Gastrocnemius medialis (tissue), 4 donors: ENCODE results near the gene UBLCP1. TPM values are rescaled to one million over a fixed set of nuclear protein-coding genes. Genes with fewer than 3 reads are reported as not detected.
"Not testable (repeated sequence)": the region's sequence is repeated elsewhere in the genome, so short reads cannot be mapped to it uniquely, and the experiment has no call there.

Experiments
- ATAC-seq, 2 donors: fragments of 150-250 bp; one replicate each; pipeline ENCODE4 v1.9.1; 2016
- DNase-seq, 2 donors: peaks; one replicate each; pipeline ENCODE4 v3.0.0-alpha.2; 2019
- H3K27ac ChIP-seq, 4 donors: fragments of 200-600 bp; sonication (generic); 1 replicate in 1 of 4; 2 replicates in 3 of 4; pipeline ENCODE4 v1.5.1; 2016 to 2018; ENCODE audit warnings: mild to moderate bottlenecking in 2 of 4, moderate library complexity in 1 of 4
- H3K27me3 ChIP-seq, 3 donors: fragments of 200-600 bp; sonication (generic) in 2 of 3; 1 replicate in 1 of 3; 2 replicates in 2 of 3; pipeline versions ENCODE4 v1.5.1 to v1.6.0; 2016 to 2019; ENCODE audit warnings: mild to moderate bottlenecking in 1 of 3, moderate library complexity in 1 of 3
- H3K36me3 ChIP-seq, 2 donors: fragments of 200-600 bp; sonication (generic) in 1 of 2; one replicate each; pipeline ENCODE4 v1.5.1; 2017 to 2018
- H3K4me1 ChIP-seq, 2 donors: fragments of 200-600 bp; sonication (generic) in 1 of 2; one replicate each; pipeline ENCODE4 v1.5.1; 2016 to 2017; ENCODE audit warnings: mild to moderate bottlenecking in 2 of 2
- H3K4me3 ChIP-seq, 4 donors: fragments of 200-600 bp; sonication (generic) in 3 of 4; 1 replicate in 1 of 4; 2 replicates in 3 of 4; pipeline ENCODE4 v1.5.1; 2016 to 2019; ENCODE audit warnings: mild to moderate bottlenecking in 2 of 4
- H3K9me3 ChIP-seq, 3 donors: fragments of 200-600 bp; sonication (generic) in 2 of 3; 1 replicate in 1 of 3; 2 replicates in 2 of 3; pipeline ENCODE4 v1.5.1; 2016 to 2019
- POLR2A ChIP-seq, 2 donors: fragments of 450-650 bp; IDR thresholded peaks; one replicate each; pipeline ENCODE4 v1.6.1; 2017; ENCODE audit warnings: antibody characterized with exemption in 2 of 2, mild to moderate bottlenecking in 2 of 2, moderate library complexity in 2 of 2
- in situ Hi-C, 4 donors: fragments of 200-750 bp; cut with MboI; loops; one replicate each; pipeline versions ENCODE4 v1.15.0 to v1.8.0; 2017; ENCODE audit warnings: low sequenced_read_pairs in 4 of 4
- intact Hi-C: fragments of 100-400 bp; cut with DNase I; formaldehyde crosslinking; loops from one replicate; pipeline ENCODE4 v1.15.1; 2023; ENCODE audit warnings: low total_unique reads
- total RNA-seq, 4 donors: library from RNA; depleted of rRNA; stranded (reverse); fragments of >200 nt; gene quantifications; one replicate each; pipeline versions ENCODE4 v1.1.0 to v1.2.3, GENCODE V29; 2016
- TF ChIP-seq, protein P1 (sequence below), 5 experiments: fragments of 450-650 bp in 3 of 5; fragments of 200-600 bp in 2 of 5; sonication (generic) in 2 of 5; IDR thresholded peaks in 4 of 5; conservative IDR thresholded peaks in 1 of 5; 1 replicate in 4 of 5; 2 replicates in 1 of 5; pipeline ENCODE4 v1.5.1; 2016 to 2019; ENCODE audit warnings: antibody characterized with exemption in 5 of 5, mild to moderate bottlenecking in 3 of 5, moderate library complexity in 3 of 5

The UBLCP1 gene
- total RNA-seq, 4 donors from 2014 or later = 11.1 to 16.0 (median 14.3) TPM

DNA sequence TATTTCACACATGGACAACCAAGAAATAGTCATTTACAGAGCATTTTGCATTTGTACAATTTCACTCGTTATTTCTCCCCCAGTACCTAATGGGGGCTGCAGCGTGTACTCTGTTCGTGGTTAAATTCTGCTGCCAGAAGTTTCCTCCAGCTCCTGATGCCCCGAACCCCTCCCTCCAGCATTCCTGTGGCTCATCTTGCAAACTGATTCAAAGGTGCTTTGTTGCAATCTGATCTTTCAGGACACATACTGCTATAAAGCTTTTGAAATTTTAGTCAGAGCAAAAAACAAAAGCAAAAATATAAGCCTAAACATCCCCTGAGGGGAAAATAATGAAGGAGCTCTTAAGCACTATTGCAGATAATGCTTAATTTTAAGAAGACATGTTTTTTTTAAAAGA, 27.7 kb downstream of the UBLCP1 start:
- H3K36me3 ChIP-seq = no peaks in the 10 kb centered on the region
- no peaks in the 10 kb centered on the region for H3K27me3 ChIP-seq
- no peaks in the 10 kb centered on the region for H3K9me3 ChIP-seq
- H3K4me3 ChIP-seq = no peak overlapping the region
- TF ChIP-seq, protein P1, sequence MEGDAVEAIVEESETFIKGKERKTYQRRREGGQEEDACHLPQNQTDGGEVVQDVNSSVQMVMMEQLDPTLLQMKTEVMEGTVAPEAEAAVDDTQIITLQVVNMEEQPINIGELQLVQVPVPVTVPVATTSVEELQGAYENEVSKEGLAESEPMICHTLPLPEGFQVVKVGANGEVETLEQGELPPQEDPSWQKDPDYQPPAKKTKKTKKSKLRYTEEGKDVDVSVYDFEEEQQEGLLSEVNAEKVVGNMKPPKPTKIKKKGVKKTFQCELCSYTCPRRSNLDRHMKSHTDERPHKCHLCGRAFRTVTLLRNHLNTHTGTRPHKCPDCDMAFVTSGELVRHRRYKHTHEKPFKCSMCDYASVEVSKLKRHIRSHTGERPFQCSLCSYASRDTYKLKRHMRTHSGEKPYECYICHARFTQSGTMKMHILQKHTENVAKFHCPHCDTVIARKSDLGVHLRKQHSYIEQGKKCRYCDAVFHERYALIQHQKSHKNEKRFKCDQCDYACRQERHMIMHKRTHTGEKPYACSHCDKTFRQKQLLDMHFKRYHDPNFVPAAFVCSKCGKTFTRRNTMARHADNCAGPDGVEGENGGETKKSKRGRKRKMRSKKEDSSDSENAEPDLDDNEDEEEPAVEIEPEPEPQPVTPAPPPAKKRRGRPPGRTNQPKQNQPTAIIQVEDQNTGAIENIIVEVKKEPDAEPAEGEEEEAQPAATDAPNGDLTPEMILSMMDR (IDR thresholded peaks at IDR 0.05 in 4 of 5, conservative IDR thresholded peaks at IDR 0.05 in 1 of 5) = no peak
- TF ChIP-seq POLR2A (IDR thresholded peaks at IDR 0.05) = no peak
- DNase-seq = no peak
- intact Hi-C loops = no loop called here
- H3K4me1 ChIP-seq = no peaks in the 10 kb centered on the region
- in situ Hi-C loops = loop anchor here in 2 of 4 donors (25.0 kb wide), 1 partner anchor 697 kb away; no protein-coding TSS in a partner anchor
- H3K27ac ChIP-seq = no peak overlapping the region
- no peak for ATAC-seq

DNA sequence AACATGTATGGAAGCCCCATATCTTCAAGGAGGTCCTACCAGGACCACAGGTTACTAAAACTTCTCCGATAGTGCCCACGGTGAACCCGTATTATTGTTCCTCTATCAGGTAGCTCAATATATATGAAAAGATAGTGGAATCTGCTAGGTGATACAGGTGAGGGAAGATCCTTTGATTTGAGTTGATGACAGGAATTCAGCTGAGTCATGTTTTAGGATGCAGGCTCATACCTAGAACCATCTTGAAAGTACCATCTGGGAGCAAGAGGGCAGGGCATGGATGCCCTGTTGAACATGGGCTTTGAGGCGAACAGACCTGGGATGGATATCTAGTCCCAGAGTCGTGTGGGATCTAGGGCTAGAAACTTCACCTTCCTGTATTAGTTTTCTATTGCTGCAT, 31.8 kb downstream of the UBLCP1 start:
- Histone ChIP-seq H3K27ac (no peak overlapping the region), H3K36me3 (no peaks in the 10 kb centered on the region), H3K9me3 (no peaks in the 10 kb centered on the region), H3K4me3 (no peak overlapping the region), H3K27me3 (no peaks in the 10 kb centered on the region), H3K4me1 (no peaks in the 10 kb centered on the region)
- no peak for DNase-seq
- no peak for TF ChIP-seq POLR2A (IDR thresholded peaks at IDR 0.05)
- TF ChIP-seq, protein P1 (IDR thresholded peaks at IDR 0.05 in 4 of 5, conservative IDR thresholded peaks at IDR 0.05 in 1 of 5) = no peak
- intact Hi-C loops = no loop called here
- in situ Hi-C loops = loop anchor here in 2 of 4 donors (25.0 kb wide), 1 partner anchor 692 kb away; no protein-coding TSS in a partner anchor
- no peak for ATAC-seq

DNA sequence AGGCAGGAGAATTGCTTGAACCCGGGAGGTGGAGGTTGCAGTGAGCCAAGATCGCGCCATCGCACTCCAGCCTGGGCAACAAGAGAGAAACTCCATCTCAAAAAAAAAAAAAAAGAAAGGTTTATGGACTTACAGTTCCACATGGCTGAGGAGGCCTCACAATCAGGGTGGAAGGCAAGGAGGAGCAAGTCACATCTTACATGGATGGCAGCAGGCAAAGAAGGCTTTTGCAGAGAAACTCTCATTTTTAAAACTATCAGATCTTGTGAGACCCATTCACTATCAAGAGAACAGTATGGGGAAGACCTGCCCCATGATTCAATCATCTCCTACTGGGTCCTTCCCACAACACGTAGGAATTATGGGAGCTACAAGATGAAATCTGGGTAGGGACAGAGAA, 34.2 kb downstream of the UBLCP1 start:
- DNase-seq, H3K27me3 ChIP-seq, ATAC-seq, H3K27ac ChIP-seq, intact Hi-C loops, H3K9me3 ChIP-seq, H3K4me3 ChIP-seq, H3K4me1 ChIP-seq, H3K36me3 ChIP-seq: not testable (repeated sequence)
- in situ Hi-C loops = loop anchor here in 2 of 4 donors (25.0 kb wide), 1 partner anchor 690 kb away; no protein-coding TSS in a partner anchor

DNA sequence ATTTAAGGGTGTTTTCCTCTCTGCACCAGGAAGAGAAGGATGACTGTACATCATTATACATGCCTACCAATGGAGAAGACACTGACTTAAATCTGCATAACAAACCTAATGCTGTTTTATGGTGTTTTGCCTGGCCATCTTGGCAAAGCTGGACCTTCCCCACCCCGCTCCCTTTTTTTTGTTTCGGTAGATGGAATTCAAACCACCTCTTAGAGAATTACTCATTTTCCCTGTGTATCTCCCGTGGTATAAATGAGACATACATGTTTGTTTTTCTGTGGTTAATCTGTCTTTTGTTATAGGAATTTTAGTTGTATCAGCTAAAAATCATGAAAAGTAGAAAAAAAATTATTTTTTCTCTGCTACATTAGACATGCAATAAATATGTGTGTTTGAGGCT, 38.4 kb downstream of the UBLCP1 start:
- in situ Hi-C loops (no loop called here), intact Hi-C loops (no loop called here)
- no peak overlapping the region for H3K4me3 ChIP-seq
- TF ChIP-seq, protein P1 (IDR thresholded peaks at IDR 0.05 in 4 of 5, conservative IDR thresholded peaks at IDR 0.05 in 1 of 5) = no peak
- TF ChIP-seq POLR2A (IDR thresholded peaks at IDR 0.05) = no peak
- DNase-seq (no peak), ATAC-seq (no peak)
- H3K9me3 ChIP-seq = no peaks in the 10 kb centered on the region
- H3K36me3 ChIP-seq = no peaks in the 10 kb centered on the region
- no peaks in the 10 kb centered on the region for H3K4me1 ChIP-seq
- H3K27me3 ChIP-seq = no peaks in the 10 kb centered on the region
- no peak overlapping the region for H3K27ac ChIP-seq

DNA sequence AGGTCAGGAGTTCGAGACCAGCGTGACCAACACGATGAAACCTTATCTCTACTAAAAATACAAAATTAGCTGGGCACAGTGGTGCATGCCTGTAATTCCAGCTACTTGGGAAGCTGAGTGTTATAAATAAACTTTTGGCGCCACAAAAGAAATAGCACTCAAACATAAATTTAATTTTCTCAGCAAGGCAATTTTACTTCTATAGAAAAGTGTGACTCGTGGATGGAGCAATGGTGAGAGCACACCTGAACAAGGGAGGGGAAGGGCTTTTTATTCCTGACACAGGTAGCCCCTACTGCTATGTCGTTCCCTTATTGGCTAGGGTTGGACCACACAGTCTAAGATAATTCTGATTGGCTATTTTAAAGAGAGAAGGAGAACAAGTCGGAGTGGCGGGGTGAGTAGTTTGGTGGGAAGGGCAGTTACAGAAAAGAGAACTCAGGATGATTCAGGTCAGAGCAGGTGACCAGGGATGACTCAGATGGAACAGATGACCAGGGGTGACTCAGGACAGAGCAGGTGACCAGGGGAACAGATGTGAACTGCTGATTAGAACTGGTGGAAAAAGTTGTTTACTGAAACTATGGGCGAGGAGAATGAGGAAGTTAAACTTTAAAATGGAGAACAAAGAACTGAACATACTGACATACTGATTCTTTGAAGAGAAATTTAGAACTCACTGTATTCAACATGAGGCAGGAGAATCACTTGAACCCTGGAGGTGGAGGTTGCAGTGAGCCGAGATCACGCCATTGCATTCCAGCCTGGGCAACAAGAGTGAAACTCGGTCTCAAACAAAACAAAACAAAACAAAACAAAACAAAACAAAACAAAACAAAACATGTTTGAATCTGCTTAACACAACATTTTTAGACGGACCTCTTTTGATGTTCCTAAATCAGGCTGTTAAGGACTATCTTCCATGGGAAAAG, 39.1 kb downstream of the UBLCP1 start:
- DNase-seq, H3K36me3 ChIP-seq, H3K27me3 ChIP-seq, ATAC-seq, H3K4me3 ChIP-seq, H3K4me1 ChIP-seq, intact Hi-C loops, in situ Hi-C loops, H3K27ac ChIP-seq, H3K9me3 ChIP-seq: not testable (repeated sequence)
